GM12874 (cell line): ENCODE measurements around the gene MOB3B.

Source experiments
- TF ChIP-seq, protein P1 (sequence below): IDR thresholded peaks from 2 replicates; pipeline ENCODE4 v1.5.1; 2011; ENCODE audit warnings: low read depth, mild to moderate bottlenecking, control low read depth, low read length, moderate library complexity; ENCODE audit not compliant: insufficient read depth

Gene MOB3B

DNA sequence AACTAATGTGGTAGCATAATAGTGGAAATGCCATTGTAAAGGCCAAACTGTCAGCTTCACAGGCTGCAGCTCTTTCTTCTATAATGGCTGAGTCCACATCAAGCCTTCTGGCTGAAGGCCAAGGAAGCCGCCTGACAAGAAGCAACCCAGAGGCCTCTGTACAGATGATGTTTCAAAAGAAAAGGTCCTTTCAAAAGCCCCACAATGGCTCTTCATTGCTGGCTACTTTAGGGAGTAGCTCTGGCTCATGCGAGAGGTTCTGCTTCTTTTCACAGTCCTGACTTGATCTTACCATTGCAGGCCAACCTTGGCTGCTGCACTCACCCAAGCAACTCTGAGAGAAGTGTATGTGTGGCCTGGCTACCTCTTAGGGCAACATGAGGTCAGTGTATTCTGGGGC lies 178.2 kb downstream of the MOB3B start:
- TF ChIP-seq, protein P1, sequence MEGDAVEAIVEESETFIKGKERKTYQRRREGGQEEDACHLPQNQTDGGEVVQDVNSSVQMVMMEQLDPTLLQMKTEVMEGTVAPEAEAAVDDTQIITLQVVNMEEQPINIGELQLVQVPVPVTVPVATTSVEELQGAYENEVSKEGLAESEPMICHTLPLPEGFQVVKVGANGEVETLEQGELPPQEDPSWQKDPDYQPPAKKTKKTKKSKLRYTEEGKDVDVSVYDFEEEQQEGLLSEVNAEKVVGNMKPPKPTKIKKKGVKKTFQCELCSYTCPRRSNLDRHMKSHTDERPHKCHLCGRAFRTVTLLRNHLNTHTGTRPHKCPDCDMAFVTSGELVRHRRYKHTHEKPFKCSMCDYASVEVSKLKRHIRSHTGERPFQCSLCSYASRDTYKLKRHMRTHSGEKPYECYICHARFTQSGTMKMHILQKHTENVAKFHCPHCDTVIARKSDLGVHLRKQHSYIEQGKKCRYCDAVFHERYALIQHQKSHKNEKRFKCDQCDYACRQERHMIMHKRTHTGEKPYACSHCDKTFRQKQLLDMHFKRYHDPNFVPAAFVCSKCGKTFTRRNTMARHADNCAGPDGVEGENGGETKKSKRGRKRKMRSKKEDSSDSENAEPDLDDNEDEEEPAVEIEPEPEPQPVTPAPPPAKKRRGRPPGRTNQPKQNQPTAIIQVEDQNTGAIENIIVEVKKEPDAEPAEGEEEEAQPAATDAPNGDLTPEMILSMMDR: no peak

- TF ChIP-seq, protein P1: no peak
Observed at GRCh38 chr9:27350382-27350976, 179.1 kb downstream of the MOB3B start.

- TF ChIP-seq, protein P1: no peak
Observed at GRCh38 chr9:27349698-27350080, 179.9 kb downstream of the MOB3B start.

GRCh38 chr9:27348785-27349697 lies 180.6 kb downstream of the MOB3B start:
- TF ChIP-seq, protein P1: no peak

GRCh38 chr9:27347889-27348288 lies 181.7 kb downstream of the MOB3B start:
- TF ChIP-seq, protein P1: no peak

- TF ChIP-seq, protein P1: no peak
Observed at GRCh38 chr9:27344776-27345175, 184.8 kb downstream of the MOB3B start.

GRCh38 chr9:27341545-27342294 lies 187.9 kb downstream of the MOB3B start:
- TF ChIP-seq, protein P1: no peak
